NCI-H69 (cell line): ENCODE results near the gene NOCT.
"Not testable (repeated sequence)": the region's sequence is repeated elsewhere in the genome, so short reads cannot be mapped to it uniquely, and the experiment has no call there.

ENCODE experiments used
- DNase-seq: peaks from one replicate; lab custom pipeline; 2025; lab: John Stamatoyannopoulos, UW

NOCT gene

GRCh38 chr4:139015269-139015947 lies at the start of gene NOCT:
Gene NOCT, plus strand, starts transcription at chr4:139015781. Its CDS starts 201 bp downstream, at chr4:139015982.
- DNase-seq, result peak; percentile 90

- DNase-seq, result no peak
Measured at GRCh38 chr4:138967313-138967712, 48.3 kb upstream of the NOCT start.

- peak; percentile 89 for DNase-seq
Measured at GRCh38 chr4:138972956-138973801, 42.4 kb upstream of the NOCT start.

GRCh38 chr4:138975225-138975624 lies 40.4 kb upstream of the NOCT start:
- peak; percentile 20 for DNase-seq

GRCh38 chr4:138976526-138976925 lies 39.1 kb upstream of the NOCT start:
- DNase-seq, result no peak

- DNase-seq, result peak; percentile 26
Measured at GRCh38 chr4:138977524-138977923, 38.1 kb upstream of the NOCT start.

GRCh38 chr4:138978028-138978585 lies 37.5 kb upstream of the NOCT start:
- DNase-seq, result peak; percentile 38

GRCh38 chr4:138978600-138978999 lies 37.0 kb upstream of the NOCT start:
- no peak for DNase-seq

- DNase-seq, result no peak
Measured at GRCh38 chr4:138979742-138980141, 35.8 kb upstream of the NOCT start.

GRCh38 chr4:138981930-138982390 lies 33.6 kb upstream of the NOCT start:
- DNase-seq, result no peak

GRCh38 chr4:138982754-138983153 lies 32.8 kb upstream of the NOCT start:
- DNase-seq, result no peak

- no peak for DNase-seq
Measured at GRCh38 chr4:138983690-138984089, 31.9 kb upstream of the NOCT start.

- no peak for DNase-seq
Measured at GRCh38 chr4:138984647-138985046, 30.9 kb upstream of the NOCT start.

- DNase-seq, result peak; percentile 3
Measured at GRCh38 chr4:138992676-138993075, 22.9 kb upstream of the NOCT start.

- DNase-seq, result peak; percentile 33
Measured at GRCh38 chr4:138996090-138996489, 19.5 kb upstream of the NOCT start.

GRCh38 chr4:138999666-139000065 lies 15.9 kb upstream of the NOCT start:
- no peak for DNase-seq

- DNase-seq, result not testable (repeated sequence)
Measured at GRCh38 chr4:139000134-139000533, 15.4 kb upstream of the NOCT start.

GRCh38 chr4:139001430-139001829 lies 14.2 kb upstream of the NOCT start:
- not testable (repeated sequence) for DNase-seq

GRCh38 chr4:139003668-139004067 lies 11.9 kb upstream of the NOCT start:
- DNase-seq, result not testable (repeated sequence)

GRCh38 chr4:139005774-139006173 lies 9.8 kb upstream of the NOCT start:
- DNase-seq, result no peak

GRCh38 chr4:139007640-139008039 lies 7.9 kb upstream of the NOCT start:
- DNase-seq, result no peak

GRCh38 chr4:139008278-139008677 lies 7.3 kb upstream of the NOCT start:
- DNase-seq, result not testable (repeated sequence)

GRCh38 chr4:139009702-139010101 lies 5.9 kb upstream of the NOCT start:
- DNase-seq, result no peak
